HEK293 (cell line): ENCODE measurements around the gene MAP3K8.

ENCODE experiments used
- CTCF ChIA-PET: fragments of 350-600 bp; formaldehyde crosslinking; extraction: SDS; loops from one replicate; lab custom pipeline; 2021; ENCODE audit warnings: antibody characterized with exemption; lab: Yijun Ruan, JAX
- POLR2A ChIA-PET: fragments of 300-600 bp; formaldehyde crosslinking; extraction: SDS; loops from one replicate; lab custom pipeline; 2020; ENCODE audit warnings: antibody characterized with exemption, inconsistent platforms; lab: Yijun Ruan, JAX
- H3K27ac ChIP-seq: fragments of 200-500 bp; sonication (Bioruptor generic); 2 replicates; pipeline ENCODE4 v1.5.1; 2014; ENCODE audit warnings: low read depth, low read length, control low read depth, inconsistent platforms; ENCODE audit errors: extremely low read depth
- H3K36me3 ChIP-seq, 2 experiments: fragments of 200-500 bp in 1 of 2; sonication (Bioruptor generic) in 1 of 2; 1 replicate in 1 of 2; 2 replicates in 1 of 2; pipeline ENCODE4 v1.5.1; 2014 to 2017; ENCODE audit warnings: inconsistent platforms in 2 of 2, low read length in 2 of 2; ENCODE audit not compliant: control insufficient read depth in 2 of 2, insufficient read depth in 1 of 2
- H3K4me1 ChIP-seq: fragments of 200-500 bp; sonication (Bioruptor generic); 2 replicates; pipeline ENCODE4 v1.5.1; 2014; ENCODE audit warnings: mild to moderate bottlenecking, low read length, inconsistent platforms; ENCODE audit not compliant: control insufficient read depth, insufficient read depth
- H3K4me3 ChIP-seq: 2 replicates; pipeline ENCODE4 v1.5.1; 2011; ENCODE audit warnings: low read depth, mild to moderate bottlenecking, control low read depth, low read length, moderate library complexity
- H3K9me3 ChIP-seq: fragments of 200-500 bp; sonication (Bioruptor generic); 2 replicates; pipeline ENCODE4 v1.5.1; 2014; ENCODE audit warnings: low read depth, low read length, inconsistent platforms; ENCODE audit not compliant: control insufficient read depth, insufficient read depth
- GLIS1 ChIP-seq: fragments of 450-650 bp; formaldehyde crosslinking; IDR thresholded peaks from 2 replicates; pipeline ENCODE4 v1.5.1; 2016; ENCODE audit warnings: missing biosample characterization, missing genetic modification characterization
- GLIS2 ChIP-seq: fragments of 450-650 bp; formaldehyde crosslinking; IDR thresholded peaks from 2 replicates; pipeline ENCODE4 v1.5.1; 2016; ENCODE audit warnings: missing biosample characterization, missing genetic modification characterization
- MYNN ChIP-seq: fragments of 450-650 bp; formaldehyde crosslinking; IDR thresholded peaks from 2 replicates; pipeline ENCODE4 v1.5.1; 2016; ENCODE audit warnings: missing biosample characterization, missing genetic modification characterization, borderline replicate concordance
- PATZ1 ChIP-seq: fragments of 450-650 bp; formaldehyde crosslinking; IDR thresholded peaks from 2 replicates; pipeline ENCODE4 v1.5.1; 2016; ENCODE audit warnings: missing biosample characterization, missing genetic modification characterization
- PRDM1 ChIP-seq: fragments of 450-650 bp; formaldehyde crosslinking; IDR thresholded peaks from 2 replicates; pipeline ENCODE4; 2016; ENCODE audit warnings: missing biosample characterization, missing genetic modification characterization
- PRDM10 ChIP-seq: fragments of 450-650 bp; formaldehyde crosslinking; IDR thresholded peaks from 2 replicates; pipeline ENCODE4 v1.5.1; 2016; ENCODE audit warnings: missing biosample characterization, missing genetic modification characterization
- PRDM2 ChIP-seq: fragments of 450-650 bp; formaldehyde crosslinking; IDR thresholded peaks from 2 replicates; pipeline ENCODE4 v1.5.1; 2016; ENCODE audit warnings: missing biosample characterization, missing genetic modification characterization, borderline replicate concordance
- SP3 ChIP-seq: fragments of 450-650 bp; formaldehyde crosslinking; IDR thresholded peaks from 2 replicates; pipeline ENCODE4 v1.5.1; 2016; ENCODE audit warnings: missing biosample characterization, missing genetic modification characterization
- ZBTB17 ChIP-seq: fragments of 450-650 bp; formaldehyde crosslinking; IDR thresholded peaks from 2 replicates; pipeline ENCODE4 v1.5.1; 2016; ENCODE audit warnings: missing biosample characterization, missing genetic modification characterization
- ZBTB20 ChIP-seq: fragments of 450-650 bp; formaldehyde crosslinking; IDR thresholded peaks from 2 replicates; pipeline ENCODE4 v1.5.1; 2016; ENCODE audit warnings: missing biosample characterization, missing genetic modification characterization
- ZIC2 ChIP-seq: fragments of 450-650 bp; formaldehyde crosslinking; IDR thresholded peaks from 2 replicates; pipeline ENCODE4 v1.5.1; 2016; ENCODE audit warnings: missing biosample characterization, missing genetic modification characterization
- ZNF2 ChIP-seq: fragments of 450-650 bp; formaldehyde crosslinking; IDR thresholded peaks from 2 replicates; pipeline ENCODE4 v1.5.1; 2016; ENCODE audit warnings: missing biosample characterization, missing genetic modification characterization
- ZNF202 ChIP-seq: fragments of 450-650 bp; formaldehyde crosslinking; IDR thresholded peaks from 2 replicates; pipeline ENCODE4 v1.5.1; 2016; ENCODE audit warnings: missing biosample characterization, missing genetic modification characterization, borderline replicate concordance
- ZNF324 ChIP-seq: fragments of 450-650 bp; formaldehyde crosslinking; IDR thresholded peaks from 2 replicates; pipeline ENCODE4 v1.5.1; 2016; ENCODE audit warnings: missing biosample characterization, missing genetic modification characterization
- ZNF335 ChIP-seq: fragments of 450-650 bp; formaldehyde crosslinking; conservative IDR thresholded peaks from 2 replicates; pipeline ENCODE4 v1.5.1; 2016; ENCODE audit warnings: missing biosample characterization, missing genetic modification characterization
- ZNF449 ChIP-seq: fragments of 450-650 bp; formaldehyde crosslinking; IDR thresholded peaks from 2 replicates; pipeline ENCODE4 v1.5.1; 2017; ENCODE audit warnings: missing biosample characterization, mild to moderate bottlenecking, missing genetic modification characterization, moderate library complexity
- ZNF501 ChIP-seq: fragments of 450-650 bp; formaldehyde crosslinking; IDR thresholded peaks from 2 replicates; pipeline ENCODE4 v1.5.1; 2016; ENCODE audit warnings: missing biosample characterization, missing genetic modification characterization
- ZSCAN16 ChIP-seq: fragments of 450-650 bp; formaldehyde crosslinking; IDR thresholded peaks from 2 replicates; pipeline ENCODE4 v1.5.1; 2016; ENCODE audit warnings: missing biosample characterization, missing genetic modification characterization
- ZXDB ChIP-seq: fragments of 450-650 bp; formaldehyde crosslinking; IDR thresholded peaks from 2 replicates; pipeline ENCODE4 v1.5.1; 2016; ENCODE audit warnings: missing biosample characterization, missing genetic modification characterization
- TF ChIP-seq, protein P1 (sequence below): fragments of 450-650 bp; formaldehyde crosslinking; IDR thresholded peaks from 2 replicates; pipeline ENCODE4 v1.5.1; 2016; ENCODE audit warnings: missing biosample characterization, missing genetic modification characterization

The MAP3K8 gene

GRCh38 chr10:30434273-30435072 lies 489 bp downstream of the MAP3K8 start (continued):
- TF ChIP-seq ZNF2 (tag by site-specific recombination) (peak; percentile 35; the same call in 1 of the 2 replicates), MYNN (tag by site-specific recombination) (no peak), SP3 (tag by site-specific recombination) (peak; percentile 41; the same call in 1 of the 2 replicates), ZNF202 (tag by site-specific recombination) (no peak), PATZ1 (peak; percentile 52), GLIS1 (peak; percentile 89), GLIS2 (tag by site-specific recombination) (peak; percentile 96), ZXDB (peak; percentile 98), ZIC2 (tag by site-specific recombination) (peak; percentile 97), ZBTB20 (tag by site-specific recombination) (peak; percentile 82), ZSCAN16 (no peak), ZNF449 (tag by site-specific recombination) (no peak; the same call in 1 of the 2 replicates), ZNF501 (peak; percentile 14; the same call in 1 of the 2 replicates), PRDM2 (no peak)

- H3K27ac ChIP-seq: peak overlapping the region; percentile 86; the same call in 1 of the 2 replicates
- H3K9me3 ChIP-seq: no peaks in the 10 kb centered on the region
- peaks cover 0 to 17% of the 10 kb centered on the region in 2 experiments; a peak in 2 of 3 replicates for H3K36me3 ChIP-seq
- CTCF ChIA-PET: interaction anchor here (0.5 kb wide), 1 partner anchor 30 kb away, joined by 8 read pairs; no protein-coding TSS in a partner anchor
- peaks cover 36% of the 10 kb centered on the region for H3K4me1 ChIP-seq
- TF ChIP-seq ZNF335 (peak; percentile 94), PRDM1 (tag by site-specific recombination) (peak; percentile 12; the same call in 1 of the 2 replicates), SP3 (tag by site-specific recombination) (no peak), ZBTB17 (tag by site-specific recombination) (0 out of 2 replicates have a peak, but pooled peaks have one; percentile 51), ZNF324 (tag by site-specific recombination) (no peak), PRDM10 (tag by site-specific recombination) (peak; percentile 62)
- TF ChIP-seq, protein P1, sequence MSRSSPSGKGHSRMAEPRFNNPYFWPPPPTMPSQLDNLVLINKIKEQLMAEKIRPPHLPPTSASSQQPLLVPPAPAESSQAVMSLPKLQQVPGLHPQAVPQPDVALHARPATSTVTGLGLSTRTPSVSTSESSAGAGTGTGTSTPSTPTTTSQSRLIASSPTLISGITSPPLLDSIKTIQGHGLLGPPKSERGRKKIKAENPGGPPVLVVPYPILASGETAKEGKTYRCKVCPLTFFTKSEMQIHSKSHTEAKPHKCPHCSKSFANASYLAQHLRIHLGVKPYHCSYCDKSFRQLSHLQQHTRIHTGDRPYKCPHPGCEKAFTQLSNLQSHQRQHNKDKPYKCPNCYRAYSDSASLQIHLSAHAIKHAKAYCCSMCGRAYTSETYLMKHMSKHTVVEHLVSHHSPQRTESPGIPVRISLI: no peak
- POLR2A ChIA-PET: interaction anchor here (0.9 kb wide), 1 partner anchor 8 kb away, joined by 3 read pairs; no protein-coding TSS in a partner anchor
- peak overlapping the region; percentile 67 for H3K4me3 ChIP-seq
Measured at GRCh38 chr10:30435073-30435422, 1.1 kb downstream of the MAP3K8 start.
